ENCODE measurements around the gene DLEC1.
"Not testable (repeated sequence)": the region's sequence is repeated elsewhere in the genome, so short reads cannot be mapped to it uniquely, and the experiment has no call there.

The DLEC1 gene

DNA sequence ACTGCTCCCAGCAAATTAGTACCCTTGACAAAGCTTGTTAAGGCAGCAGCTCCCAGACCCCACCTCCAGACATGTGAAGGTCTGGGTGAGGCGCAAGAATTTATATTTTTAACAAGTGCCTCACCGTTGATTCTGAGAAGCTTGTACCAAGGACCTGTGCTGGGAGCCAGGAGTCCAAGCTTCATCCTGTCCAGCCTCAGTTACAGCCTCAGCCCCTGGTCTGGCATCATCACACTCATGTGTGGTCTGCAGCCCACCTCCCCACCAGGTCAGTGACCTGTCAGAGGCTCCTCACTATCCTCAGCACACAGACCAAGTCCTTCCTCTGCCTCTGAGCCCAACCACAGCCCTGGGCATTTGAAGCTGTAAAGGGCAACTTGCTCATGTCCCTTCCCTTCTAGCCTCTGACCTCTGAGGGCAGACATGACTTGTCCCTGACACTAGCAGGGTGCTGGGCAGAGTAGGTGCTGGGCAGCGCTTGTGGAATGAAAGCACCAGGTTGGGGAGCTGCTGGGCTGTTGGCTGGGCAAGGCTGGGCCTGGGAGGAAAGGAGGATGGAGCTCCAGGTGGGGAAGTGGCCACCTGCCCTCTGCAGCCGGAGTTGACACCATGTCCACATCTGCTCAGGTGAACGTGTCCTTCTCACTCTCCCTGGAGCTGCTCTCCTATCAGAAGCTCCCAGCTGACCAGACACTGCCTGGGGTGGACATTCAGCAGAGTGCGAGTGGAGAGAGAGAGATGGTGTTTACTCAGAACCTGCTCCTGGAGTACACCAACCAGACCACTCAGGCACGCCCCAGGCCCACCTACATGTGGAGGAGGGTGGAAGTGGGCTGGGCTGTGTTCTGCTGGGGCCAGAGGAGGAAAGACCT lies 81.0 kb downstream of the DLEC1 start:
- no peak for DNase-seq (ENCODE audit: low read depth in 2 of 2, low spot score in 1 of 2)

DNA sequence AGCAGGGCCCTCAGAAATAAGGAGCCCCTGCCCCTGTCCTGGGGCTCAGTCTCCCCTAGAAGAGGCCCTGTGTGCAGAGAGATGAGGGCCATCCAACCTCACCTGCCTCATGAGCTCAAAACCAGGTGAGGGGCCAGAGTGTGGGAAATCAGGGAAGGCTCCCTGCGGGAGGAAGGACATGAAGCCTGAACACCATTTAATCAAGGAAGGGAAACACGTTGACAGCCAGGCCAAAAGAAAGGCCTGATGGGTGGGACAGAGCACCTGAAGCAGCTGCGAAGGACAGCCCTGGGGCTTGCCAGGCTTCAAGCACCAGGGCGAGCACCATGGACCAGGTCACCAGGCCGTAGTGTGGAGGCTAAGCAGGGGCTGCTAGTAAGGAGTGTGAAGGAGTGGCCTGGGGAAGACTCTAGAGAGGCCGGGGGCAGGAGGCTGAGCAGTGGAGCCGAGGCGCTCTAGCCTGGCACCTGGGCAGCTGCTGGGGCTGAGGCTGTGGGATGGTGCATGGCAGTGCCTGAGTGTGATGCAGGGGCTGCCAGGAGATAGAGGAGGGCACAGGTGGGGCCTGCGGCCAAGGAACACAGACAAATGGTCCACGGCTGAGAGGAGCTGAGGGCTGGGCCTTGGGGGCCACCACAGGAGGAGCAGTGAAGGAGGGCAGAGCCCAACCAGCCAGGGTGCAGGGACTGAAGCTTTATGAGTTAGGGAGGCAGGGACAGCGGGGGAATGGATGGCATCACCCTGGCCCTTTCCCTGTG lies 81.9 kb downstream of the DLEC1 start:
- DNase-seq (ENCODE audit: low read depth in 2 of 2, low spot score in 1 of 2) = no peak

DNA sequence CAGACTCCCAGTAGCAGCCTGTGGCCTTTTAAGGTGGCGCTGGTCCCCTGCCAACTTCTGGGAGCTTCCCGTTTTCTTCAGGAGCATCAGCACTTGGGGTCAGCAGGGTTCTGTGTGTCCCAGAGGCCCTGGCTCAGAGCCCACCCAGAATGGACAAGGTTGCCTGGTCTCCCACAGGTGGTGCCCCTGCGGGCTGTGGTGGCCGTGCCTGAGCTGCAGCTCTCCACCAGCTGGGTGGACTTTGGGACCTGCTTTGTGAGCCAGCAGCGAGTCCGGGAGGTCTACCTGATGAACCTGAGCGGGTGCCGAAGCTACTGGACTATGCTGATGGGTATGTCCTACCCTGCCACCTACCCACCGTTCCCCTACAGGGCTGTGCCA lies 82.4 kb downstream of the DLEC1 start:
- DNase-seq (ENCODE audit: low read depth in 2 of 2, low spot score in 1 of 2) = no peak

DNA sequence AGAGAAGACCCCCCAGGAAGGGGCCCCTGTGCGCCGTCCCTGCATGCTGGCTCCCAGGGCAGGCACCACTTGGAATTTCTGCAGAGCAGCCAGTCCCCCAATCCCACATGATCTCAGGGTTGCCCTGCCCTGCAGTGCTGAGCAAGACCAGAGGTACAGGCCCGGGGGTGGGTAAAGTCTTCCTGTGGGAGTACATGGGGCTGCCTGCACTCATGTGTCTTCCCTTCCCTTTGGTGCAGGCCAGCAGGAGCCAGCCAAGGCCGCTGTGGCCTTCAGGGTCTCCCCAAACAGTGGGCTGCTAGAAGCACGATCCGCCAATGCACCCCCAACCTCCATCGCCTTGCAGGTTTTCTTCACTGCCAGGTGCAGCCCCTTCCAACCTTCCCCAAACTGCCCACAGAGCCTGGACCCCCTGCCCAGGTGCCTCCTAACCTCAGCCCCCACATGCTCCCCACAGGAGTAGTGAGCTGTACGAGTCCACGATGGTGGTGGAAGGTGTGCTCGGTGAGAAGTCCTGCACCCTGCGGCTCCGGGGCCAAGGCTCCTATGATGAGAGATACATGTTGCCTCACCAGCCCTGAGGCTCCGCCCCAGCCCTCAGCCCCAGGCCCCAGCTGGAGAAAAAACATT lies 82.9 kb downstream of the DLEC1 start:
- no peak for DNase-seq (ENCODE audit: low read depth in 2 of 2, low spot score in 1 of 2)

DNA sequence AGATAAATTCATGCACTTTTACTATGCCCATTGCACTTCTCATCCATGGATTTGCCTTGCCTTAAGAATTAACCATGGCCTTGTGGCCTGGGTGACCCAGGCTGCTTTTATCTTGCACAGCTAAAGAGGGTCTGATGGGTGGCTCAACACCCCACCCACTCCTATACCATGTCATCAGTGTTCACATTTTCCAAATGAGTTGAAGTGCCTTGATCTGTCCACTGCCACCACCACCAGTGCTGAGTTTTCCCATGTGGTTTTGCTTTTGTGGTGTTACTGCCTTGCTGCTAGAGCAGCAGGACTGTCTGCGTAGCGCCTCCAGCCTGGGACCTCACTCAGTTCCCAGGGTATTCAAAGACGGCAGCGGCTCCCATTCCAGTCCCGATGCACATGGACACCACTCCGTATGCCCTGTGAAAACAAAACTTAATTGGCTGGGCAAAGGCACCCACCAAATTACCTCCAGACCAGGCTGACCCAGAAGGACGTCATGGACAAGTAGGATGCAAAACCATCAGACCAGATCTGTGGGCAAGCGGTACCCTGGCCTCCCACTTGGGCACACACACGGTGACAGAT lies 83.8 kb downstream of the DLEC1 start:
- no peak for DNase-seq (ENCODE audit: low read depth in 2 of 2, low spot score in 1 of 2)

DNA sequence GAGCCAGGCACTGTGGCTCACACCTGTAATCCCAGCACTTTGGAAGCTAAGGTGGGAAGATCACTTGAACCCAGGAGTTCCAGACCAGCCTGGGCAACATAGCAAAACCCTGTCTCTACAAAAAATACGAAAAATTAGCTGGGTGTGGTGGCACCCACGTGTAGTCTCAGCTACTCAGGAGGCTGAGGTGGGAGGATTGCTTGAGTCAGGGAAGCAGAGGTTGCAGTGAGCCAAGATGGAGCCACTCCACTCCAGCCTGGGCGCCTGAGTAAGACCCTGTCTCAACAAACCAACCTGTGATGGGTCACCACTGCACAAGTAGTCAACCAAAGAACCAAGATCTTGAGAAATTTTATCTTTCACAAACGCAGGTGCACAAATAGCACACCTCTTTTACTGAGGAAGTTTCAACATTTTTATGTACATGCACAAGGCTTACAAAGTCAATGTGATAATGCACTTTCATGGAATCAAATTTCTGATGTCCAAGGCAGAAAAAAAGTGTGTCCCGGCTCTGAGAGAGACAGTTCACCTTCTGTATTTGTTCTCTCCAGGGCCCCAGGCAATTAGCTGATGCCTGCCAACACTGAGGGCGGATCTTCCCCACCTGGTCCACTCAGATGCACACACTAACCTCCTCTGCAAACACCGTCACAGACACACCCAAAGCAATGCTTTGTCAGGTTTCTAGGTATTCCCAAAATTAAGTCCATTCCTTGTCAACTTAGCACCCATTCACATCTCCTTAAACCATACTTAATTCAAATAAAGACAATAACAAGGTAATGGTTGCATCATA lies 85.5 kb downstream of the DLEC1 start:
- no peak for DNase-seq (ENCODE audit: low read depth in 2 of 2, low spot score in 1 of 2)

DNA sequence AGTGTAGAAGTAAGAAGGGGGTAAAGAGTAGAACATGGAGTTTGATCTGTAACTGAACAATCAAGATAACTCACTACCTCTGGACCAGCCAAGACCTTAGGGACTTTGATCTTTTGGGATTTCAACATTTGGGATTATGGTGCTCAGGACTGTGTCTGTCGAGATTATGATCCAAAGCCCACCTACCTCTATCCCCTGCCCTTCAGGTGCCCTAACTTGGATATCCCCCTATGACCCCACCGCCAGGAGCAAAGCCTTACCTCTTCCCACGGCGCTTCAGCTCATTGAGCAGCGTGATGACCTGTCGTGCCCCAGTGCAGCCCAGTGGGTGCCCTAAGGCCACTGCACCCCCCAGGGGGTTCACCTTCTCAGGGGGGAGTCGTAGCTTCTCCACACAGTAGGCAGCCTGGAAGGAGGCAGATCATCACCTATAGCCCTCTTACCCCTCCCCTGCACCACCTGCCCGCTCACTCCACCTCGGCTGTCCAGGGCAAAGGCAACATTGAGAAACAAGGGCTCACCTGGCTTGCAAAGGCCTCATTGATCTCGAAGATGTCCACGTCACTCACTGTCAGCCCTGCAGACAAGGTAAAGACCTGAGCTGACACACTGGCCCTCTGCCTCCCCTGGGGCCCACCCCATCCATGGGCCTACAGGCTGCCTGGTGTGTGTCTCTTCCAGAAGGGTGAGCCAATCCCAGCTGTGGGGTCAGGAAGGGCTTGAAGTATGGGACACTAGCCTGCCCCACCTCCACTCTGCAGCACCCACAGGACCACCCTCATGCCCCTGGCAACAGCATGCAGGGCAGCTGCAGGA lies 86.5 kb downstream of the DLEC1 start:
- no peak for DNase-seq (ENCODE audit: low read depth in 2 of 2, low spot score in 1 of 2)

DNA sequence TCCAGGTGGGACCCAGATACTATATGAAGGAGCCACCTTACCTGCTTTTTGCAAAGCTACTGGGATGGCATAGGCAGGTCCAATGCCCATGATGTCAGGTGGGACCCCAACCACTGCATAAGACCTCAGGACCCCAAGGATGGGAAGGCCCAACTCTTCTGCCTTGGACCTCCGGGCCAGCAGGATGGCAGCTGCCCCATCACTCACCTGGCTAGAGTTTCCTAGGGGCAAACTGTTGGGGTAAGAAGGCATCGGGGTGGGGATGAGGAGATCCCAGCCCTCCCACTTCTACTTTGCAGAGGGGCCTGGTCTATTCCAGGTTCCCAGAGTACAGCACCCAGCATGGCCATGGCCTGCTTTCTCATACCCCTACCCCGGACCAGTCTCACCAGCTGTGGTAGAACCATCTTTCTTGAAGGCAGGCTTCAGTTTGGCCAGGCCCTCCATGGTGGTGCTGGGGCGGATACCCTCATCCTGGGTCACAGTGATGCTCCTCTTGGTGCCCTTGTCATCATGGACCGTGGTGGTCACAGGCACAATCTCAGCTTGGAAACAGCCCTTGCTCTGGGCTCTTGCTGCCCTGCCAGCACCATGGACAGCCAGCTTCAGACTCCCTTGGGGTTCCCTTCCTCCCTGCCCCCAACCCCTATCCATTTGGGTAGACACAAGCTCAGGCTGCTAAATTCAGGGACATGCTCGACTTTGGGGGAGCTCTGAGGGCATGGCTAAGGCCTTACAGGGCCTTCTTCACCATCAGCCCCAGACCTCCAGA lies 87.3 kb downstream of the DLEC1 start:
- no peak for DNase-seq (ENCODE audit: low read depth in 2 of 2, low spot score in 1 of 2)

DNA sequence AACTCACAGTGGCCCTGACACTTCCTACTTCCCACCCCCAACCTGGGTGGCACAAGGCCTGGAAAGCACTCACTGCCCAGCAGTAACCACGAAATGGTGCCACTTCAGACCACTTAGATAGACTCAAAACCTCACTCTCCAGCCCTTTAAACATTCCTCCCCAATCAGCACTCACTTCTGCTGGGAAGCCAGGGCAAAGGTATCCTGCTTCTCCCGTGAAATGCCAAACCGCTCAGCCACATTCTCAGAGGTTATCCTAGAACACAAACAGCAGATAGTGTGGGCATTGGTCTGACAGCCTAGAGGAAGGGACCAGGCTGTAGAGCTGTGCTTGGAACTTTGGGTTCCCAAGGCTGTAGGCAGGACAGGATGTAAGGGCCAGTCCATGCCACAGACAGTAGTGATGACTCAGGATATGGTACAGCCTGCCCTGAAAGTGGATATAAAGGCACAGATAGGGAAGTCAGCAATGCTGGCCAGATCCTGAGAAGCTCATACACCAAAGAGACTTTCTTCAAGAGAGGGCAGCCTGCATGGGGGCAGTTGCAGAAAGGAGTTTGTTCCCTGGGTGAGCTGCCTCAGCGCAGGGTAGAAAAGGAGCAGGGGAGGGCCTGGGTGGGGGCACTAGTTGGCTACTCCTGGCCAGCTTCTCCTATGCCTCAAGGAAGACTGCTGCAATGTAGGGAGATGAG lies 88.7 kb downstream of the DLEC1 start:
- DNase-seq (ENCODE audit: low read depth in 2 of 2, low spot score in 1 of 2) = no peak

DNA sequence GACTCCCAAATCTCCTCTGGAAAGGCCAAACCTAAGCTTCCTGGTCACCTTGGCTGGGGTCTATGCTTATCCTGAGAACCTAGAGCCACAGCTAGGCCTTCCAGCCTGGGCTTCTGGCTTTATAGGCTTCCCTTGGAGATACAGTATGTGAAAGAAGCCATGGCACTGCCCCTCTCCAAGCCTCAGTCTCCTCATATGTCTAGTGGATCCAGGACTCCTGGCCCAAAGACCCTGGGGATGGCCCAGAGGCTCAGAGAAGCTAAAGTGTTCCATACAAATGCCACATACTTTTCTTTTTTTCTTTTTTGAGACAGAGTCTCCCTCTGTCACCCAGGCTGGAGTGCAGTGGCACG lies 89.3 kb downstream of the DLEC1 start:
- no peak for DNase-seq (ENCODE audit: low read depth in 2 of 2, low spot score in 1 of 2)

DNA sequence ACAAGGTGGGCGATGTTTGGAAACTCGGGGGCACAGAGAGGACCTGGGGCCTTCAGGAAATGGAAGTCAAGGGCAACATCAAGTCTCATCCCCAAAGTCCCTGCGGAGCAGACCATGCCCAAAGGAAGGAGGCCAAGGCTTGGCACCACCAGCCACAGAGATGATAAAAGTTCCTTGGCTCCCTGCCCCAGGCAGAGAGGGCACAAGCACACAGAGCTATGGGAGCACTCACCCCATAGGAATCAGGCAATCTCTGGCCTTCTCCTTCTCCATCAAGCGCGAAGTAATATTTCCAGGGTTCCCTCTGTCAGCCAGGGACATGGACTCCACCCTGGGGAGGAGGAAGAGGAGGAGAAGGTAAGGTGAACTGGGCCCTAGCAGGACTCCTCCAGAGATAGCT lies 90.0 kb downstream of the DLEC1 start:
- DNase-seq (ENCODE audit: low read depth in 2 of 2, low spot score in 1 of 2) = no peak

DNA sequence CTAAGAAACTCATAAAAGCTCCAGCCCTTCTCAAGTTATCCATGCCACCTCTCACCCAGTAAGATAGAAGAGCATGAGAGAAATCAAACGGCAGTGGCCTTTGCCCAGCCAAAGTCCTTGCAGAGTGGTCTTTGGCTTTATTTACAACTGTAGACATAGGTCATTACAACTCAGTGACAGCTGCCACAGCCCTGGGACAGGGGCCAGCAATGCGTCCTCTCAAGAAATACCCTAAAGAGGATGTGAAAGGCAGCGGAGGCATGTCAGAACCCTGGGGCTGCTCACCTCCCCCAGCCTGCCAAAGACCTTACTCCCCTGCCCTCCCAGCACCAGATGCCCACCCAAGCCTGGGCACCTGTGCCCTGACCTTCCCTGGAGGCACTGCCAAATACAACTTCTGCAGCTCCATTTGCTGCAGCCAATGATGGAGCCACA lies 91.6 kb downstream of the DLEC1 start:
- no peak for DNase-seq (ENCODE audit: low read depth in 2 of 2, low spot score in 1 of 2)

DNA sequence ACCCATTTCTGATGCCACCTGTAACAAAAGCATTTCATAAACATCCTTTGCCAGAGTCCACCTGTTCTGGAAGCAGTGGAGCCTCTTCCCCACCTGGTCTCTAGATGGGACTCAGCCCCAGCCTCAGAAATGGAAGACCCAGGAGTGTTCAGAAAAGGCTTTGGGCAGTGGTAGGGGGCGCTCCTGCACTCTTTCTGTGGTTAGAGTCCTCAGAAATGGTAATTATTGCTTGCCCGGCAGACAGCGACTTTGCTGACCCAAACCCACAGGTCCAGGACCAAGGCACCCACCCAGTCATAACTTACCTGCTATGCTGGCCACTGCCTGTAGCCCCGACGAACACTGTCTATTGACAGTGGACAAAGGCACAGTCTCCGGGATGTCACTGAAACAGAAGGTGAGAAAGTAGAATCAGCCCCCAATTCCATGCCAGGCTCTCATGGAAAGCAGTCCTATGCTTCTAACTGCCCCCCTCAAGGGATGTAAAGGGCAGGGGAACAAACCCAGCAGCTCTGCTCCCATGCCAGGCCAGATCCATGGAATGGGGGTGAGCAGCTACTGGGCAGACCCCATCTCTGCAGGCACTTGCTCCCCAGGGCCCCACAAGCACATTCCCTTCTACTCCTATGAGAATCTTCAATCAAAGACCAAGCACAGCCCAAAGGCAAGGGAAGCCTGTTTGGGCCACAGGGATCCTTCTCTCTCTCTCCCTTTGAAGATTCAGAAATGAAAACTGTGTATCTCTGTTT lies 92.8 kb downstream of the DLEC1 start:
- no peak for DNase-seq (ENCODE audit: low read depth in 2 of 2, low spot score in 1 of 2)

DNA sequence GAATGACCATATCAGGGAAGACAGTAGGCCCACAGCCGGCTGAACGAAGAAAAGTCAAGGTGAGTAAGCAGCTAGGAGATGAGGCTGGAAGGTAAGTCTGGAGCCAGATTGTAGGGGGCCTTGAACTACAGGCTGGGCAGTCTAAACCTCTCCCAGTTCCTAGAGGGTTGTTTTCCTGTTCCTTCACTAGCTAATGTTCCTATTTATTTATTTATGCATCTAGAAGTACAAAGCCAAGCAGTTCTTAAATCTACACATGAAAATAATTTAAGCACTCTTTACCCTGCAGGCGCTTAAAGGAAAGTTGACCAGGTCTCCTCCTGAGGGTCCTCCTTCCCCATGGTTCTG lies 94.2 kb downstream of the DLEC1 start:
- DNase-seq (ENCODE audit: low read depth in 2 of 2, low spot score in 1 of 2) = no peak

DNA sequence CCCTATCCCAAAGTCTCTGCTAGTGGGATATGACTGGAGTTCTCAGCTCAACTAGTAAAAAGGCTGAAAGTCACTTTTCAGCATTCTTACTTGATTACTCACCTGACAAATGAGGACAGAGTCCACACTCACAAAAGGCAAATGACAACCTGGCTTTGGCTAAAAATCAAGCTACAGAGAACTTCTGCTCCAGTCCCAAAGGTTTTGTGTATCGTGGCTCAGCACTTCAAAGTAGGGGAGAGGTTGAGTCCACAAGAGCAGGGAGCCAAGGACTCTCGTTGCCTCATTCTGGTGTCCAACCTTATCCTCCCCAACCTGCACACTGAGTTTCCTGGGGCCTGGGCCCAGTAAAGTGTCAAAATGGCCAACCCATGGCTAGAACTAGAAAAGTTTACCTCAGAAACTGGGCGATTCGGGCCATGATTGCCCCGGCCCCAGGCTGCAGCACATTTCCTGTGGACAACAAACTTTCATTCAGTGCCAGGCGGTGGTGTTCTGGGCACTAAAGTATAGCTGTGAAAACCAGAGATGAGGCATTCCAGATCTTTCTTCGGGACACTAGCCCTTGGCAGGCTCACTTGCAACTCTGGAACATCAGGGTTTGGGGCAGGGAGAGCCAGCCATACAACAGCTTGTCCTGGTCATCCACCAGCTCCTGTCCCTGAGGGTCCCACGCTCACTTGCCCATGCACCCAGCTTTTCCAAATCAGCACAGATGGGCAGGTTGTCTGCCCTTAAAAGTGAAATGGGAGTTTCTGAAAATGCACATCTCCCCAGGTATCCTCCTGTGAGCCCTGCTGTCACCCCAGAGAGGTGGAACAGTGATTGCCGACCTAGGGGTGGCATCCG lies 94.8 kb downstream of the DLEC1 start:
- DNase-seq (ENCODE audit: low read depth in 2 of 2, low spot score in 1 of 2) = no peak

DNA sequence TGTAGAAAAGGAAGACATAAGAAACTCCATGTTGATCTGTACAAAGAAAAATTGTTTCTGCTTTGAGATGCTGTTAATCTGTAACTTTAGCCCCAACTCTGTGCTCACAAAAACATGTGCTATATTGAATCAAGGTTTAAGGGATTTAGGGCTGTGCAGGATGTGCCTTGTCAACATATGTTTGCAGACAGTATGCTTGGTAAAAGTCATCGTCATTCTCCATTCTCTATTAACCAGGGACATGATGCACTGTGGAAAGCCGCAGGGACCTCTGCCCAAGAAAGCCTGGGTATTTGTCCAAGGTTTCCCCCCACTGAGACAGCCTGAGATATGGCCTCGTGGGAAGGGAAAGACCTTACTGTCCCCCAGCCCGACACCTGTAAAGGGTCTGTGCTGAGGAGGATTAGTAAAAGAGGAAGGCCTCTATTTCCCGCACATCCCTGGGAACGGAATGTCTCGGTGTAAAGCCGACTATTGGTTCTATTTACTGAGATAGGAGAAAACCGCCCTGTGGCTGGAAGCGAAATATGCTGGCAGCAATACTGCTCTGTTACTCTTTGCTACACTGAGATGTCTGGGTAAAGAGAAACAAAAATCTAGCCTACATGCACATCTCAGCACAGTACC lies 95.6 kb downstream of the DLEC1 start:
- DNase-seq (ENCODE audit: low read depth in 2 of 2, low spot score in 1 of 2) = not testable (repeated sequence)

Data from stimulated activated CD8-positive, alpha-beta memory T cell treated with anti-CD3 and anti-CD28 coated beads, Interleukin-4, amount 100 ng/mL, for 4 hours (primary cell).